ENCODE results near the gene PDGFA. TPM values are rescaled to one million over a fixed set of nuclear protein-coding genes. Genes with fewer than 3 reads are reported as not detected.

PDGFA gene
- total RNA-seq, 1 donor from 2014 or later, result 10.6 TPM

DNA sequence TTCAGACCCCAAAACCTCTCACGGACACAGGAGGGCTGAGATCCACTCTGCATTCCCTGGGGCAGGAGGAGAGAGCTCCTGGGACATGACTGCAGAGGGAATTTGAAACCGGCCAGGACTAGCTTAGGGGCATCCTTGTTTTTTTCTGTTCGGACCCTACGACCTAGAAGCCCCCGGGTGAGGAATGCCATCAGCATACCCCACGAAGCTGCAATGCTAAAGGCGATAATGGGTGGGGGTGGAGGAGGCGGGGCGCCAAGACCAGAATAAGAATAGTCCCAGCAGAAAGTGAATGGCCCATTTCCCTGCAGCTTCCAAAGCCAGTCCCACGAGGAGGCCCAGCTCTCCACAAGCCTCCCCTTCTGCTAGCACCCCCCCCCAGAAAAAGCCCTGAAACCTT, 4.0 kb downstream of the PDGFA start:
- H3K4me1 Mint-ChIP-seq (ENCODE audit: low read depth), result peaks cover 7% of the 10 kb centered on the region
- H3K36me3 Mint-ChIP-seq (ENCODE audit: low read depth), result no peaks in the 10 kb centered on the region
- DNase-seq (ENCODE audit: low spot score), result no peak
- H3K4me3 Mint-ChIP-seq (ENCODE audit: low read depth), result no peak overlapping the region
- intact Hi-C loops (cut with micrococcal nuclease), result loop anchor here (5.0 to 10.0 kb wide), 2 partner anchors 151 to 717 kb away; partner anchors contain the start of gene UNCX
- H3K27me3 Mint-ChIP-seq (ENCODE audit: low read depth), result peaks cover 28% of the 10 kb centered on the region
- H3K27ac Mint-ChIP-seq, result no peak overlapping the region
- H3K9me3 Mint-ChIP-seq, result no peaks in the 10 kb centered on the region

DNA sequence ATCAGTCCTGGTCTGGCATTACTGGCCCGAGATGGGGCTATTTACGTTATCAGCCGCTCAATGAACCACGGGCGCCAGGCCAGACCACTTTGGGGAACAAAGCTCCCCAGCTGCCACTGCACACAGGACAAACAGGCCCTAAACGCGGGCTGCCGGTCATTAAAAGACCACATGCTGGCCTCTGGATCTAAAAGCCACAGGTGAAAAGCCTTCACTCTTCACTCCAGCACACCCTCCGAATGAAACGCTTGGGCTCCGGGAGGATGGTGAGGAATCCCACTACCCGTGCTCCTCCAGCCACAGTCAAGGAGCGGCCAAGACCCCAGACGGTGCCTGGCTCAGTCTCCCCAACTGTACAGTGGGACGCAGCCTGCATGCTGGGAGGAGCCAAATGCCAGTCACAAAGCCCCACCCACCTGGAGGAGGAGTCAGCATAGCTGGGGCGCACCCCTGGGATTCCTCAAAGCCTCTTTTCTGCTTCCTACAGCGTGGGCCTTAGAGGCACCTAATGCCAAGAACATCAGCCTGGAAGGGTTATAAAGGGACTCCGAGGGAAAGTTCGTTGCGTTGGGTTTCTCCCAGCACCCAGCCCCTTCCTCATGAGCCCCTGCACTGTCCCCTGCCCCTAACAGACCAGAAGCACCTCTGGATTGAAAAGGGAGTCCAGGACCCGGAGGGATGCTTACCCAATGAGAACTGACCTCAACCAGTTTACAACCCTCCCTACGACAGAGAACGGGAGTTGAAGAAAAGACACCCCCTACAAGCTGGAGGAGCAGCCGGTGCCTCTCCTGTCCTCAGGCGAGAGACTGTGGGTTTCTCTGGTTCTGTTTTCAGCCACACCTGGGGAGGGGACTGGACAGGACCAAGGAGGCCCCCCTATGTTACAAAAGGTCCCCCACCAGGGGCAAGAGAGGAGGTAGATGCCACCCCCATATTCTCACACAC, 4.7 kb downstream of the PDGFA start:
- H3K27ac Mint-ChIP-seq, result no peak overlapping the region
- intact Hi-C loops (cut with micrococcal nuclease), result loop anchor here (5.0 to 10.0 kb wide), 2 partner anchors 150 to 717 kb away; partner anchors contain the start of gene UNCX
- H3K27me3 Mint-ChIP-seq (ENCODE audit: low read depth), result peaks cover 28% of the 10 kb centered on the region
- no peak for DNase-seq (ENCODE audit: low spot score)
- H3K4me1 Mint-ChIP-seq (ENCODE audit: low read depth), result peaks cover 7% of the 10 kb centered on the region
- no peak overlapping the region for H3K4me3 Mint-ChIP-seq (ENCODE audit: low read depth)
- H3K36me3 Mint-ChIP-seq (ENCODE audit: low read depth), result no peaks in the 10 kb centered on the region
- H3K9me3 Mint-ChIP-seq, result no peaks in the 10 kb centered on the region

DNA sequence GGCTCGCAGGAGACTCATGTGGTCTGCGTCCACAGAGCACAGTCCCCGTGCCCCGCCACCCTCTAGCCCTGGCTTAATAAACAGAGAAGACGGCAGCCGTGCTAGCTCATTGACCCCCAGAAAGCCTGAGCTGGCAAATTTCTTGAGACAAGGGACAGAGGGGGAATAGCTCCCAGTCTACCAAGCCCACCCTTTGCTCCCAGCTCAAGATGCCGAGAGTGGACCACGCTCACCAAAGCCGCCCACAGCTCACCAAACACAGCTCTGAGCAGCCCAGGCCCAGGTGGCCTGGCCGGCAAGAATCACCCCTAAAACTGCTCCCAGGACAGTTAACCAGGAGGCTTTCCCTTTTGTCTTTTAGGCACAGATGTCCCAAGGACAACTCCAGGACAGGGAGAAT, 5.4 kb downstream of the PDGFA start:
- H3K36me3 Mint-ChIP-seq (ENCODE audit: low read depth), result no peaks in the 10 kb centered on the region
- peaks cover 7% of the 10 kb centered on the region for H3K4me1 Mint-ChIP-seq (ENCODE audit: low read depth)
- no peaks in the 10 kb centered on the region for H3K9me3 Mint-ChIP-seq
- H3K4me3 Mint-ChIP-seq (ENCODE audit: low read depth), result no peak overlapping the region
- DNase-seq (ENCODE audit: low spot score), result no peak
- peaks cover 28% of the 10 kb centered on the region for H3K27me3 Mint-ChIP-seq (ENCODE audit: low read depth)
- no peak overlapping the region for H3K27ac Mint-ChIP-seq
- intact Hi-C loops (cut with micrococcal nuclease), result loop anchor here (10.0 kb wide), 1 partner anchor 149 kb away; no protein-coding TSS in a partner anchor

- Mint-ChIP-seq H3K36me3 (ENCODE audit: low read depth) (no peaks in the 10 kb centered on the region), H3K4me3 (ENCODE audit: low read depth) (no peak overlapping the region), H3K27ac (no peak overlapping the region), H3K9me3 (no peaks in the 10 kb centered on the region), H3K4me1 (ENCODE audit: low read depth) (peaks cover 7% of the 10 kb centered on the region), H3K27me3 (ENCODE audit: low read depth) (peaks cover 27% of the 10 kb centered on the region)
- DNase-seq (ENCODE audit: low spot score), result no peak
- intact Hi-C loops (cut with micrococcal nuclease), result loop anchor here (10.0 kb wide), 1 partner anchor 149 kb away; no protein-coding TSS in a partner anchor
These were observed 6.0 kb downstream of the PDGFA start for GRCh38 chr7:513521-514166.

DNA sequence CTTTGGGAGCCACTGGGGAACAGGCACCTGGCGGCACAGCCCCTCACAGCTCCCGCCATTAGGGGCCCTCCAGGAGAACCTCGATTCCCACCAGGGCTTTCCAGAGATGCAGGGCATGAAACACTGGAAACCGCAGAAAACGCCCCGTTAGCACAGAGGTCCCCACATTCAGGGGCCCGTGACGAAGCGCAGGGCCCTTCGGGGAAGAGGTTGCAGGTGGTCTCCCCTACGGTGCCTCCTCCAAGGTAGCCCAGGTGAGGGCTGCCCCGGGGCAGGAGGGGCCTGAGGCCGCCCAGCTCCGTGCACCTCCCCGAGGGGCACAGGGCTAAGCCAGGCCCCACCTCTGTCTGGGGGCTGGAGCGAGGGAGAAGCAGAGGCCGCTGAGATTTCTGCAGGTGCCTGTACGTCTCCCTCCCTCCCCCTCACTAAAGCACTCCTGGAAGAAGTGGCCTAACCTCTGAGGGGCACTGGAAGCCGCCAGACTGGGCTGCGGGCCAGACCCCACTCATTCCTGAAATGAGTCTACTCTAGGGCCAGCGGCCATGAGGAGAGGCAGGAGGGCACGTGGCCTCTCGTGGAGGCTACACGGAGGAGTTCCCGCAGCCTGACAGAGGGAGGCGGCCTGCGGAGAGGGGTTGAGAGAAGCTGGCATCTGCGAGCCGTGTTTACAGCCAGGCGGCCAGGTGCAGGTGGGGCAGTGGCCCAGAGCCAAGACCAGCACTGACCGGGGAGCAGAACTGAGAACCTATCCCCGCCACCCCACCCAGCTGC, 6.9 kb downstream of the PDGFA start:
- Mint-ChIP-seq H3K4me1 (ENCODE audit: low read depth) (peaks cover 4% of the 10 kb centered on the region), H3K36me3 (ENCODE audit: low read depth) (no peaks in the 10 kb centered on the region), H3K27me3 (ENCODE audit: low read depth) (peaks cover 22% of the 10 kb centered on the region), H3K27ac (no peak overlapping the region), H3K4me3 (ENCODE audit: low read depth) (no peak overlapping the region), H3K9me3 (no peaks in the 10 kb centered on the region)
- no peak for DNase-seq (ENCODE audit: low spot score)
- intact Hi-C loops (cut with micrococcal nuclease), result loop anchor here (10.0 kb wide), 1 partner anchor 148 kb away; no protein-coding TSS in a partner anchor

- Mint-ChIP-seq H3K27me3 (ENCODE audit: low read depth) (peaks cover 20% of the 10 kb centered on the region), H3K27ac (no peak overlapping the region), H3K4me3 (ENCODE audit: low read depth) (no peak overlapping the region), H3K9me3 (no peaks in the 10 kb centered on the region), H3K4me1 (ENCODE audit: low read depth) (peaks cover 2% of the 10 kb centered on the region), H3K36me3 (ENCODE audit: low read depth) (no peaks in the 10 kb centered on the region)
- intact Hi-C loops (cut with micrococcal nuclease), result loop anchor here (10.0 kb wide), 1 partner anchor 147 kb away; no protein-coding TSS in a partner anchor
- DNase-seq (ENCODE audit: low spot score), result no peak
These were observed 7.5 kb downstream of the PDGFA start for GRCh38 chr7:512146-512510.

DNA sequence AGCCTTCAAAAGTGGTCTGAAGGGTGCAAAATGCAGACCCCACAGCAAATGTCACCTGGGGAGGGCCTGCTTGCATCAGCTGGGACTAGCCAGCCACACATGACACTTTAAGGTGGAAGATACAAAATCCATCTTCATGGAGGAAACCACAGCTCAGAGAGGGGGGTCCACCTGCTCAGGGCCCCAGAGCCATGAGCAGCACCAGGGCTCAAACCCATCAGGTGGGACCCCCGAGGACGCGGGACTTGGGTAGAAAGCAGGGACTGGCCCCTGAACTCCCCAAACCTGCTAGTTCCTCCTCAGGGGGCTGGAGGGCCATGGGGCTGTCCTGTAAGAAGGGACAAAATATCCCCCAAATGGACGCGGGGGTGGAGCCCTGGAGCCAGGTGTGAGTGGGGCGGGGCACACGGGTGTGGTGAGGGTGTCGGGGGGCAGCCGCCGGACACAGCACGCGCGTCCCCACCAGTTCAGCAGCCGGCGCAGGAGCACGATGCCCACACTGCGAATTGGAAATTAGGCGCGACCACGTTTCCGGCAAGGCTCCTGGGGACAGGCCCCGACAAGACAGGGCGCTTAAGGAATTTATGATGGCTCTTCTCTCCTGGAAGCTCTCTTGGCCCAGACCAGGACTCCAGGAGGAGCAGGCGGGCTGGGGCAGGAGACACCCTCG, 8.0 kb downstream of the PDGFA start:
- no peaks in the 10 kb centered on the region for H3K9me3 Mint-ChIP-seq
- peaks cover 20% of the 10 kb centered on the region for H3K27me3 Mint-ChIP-seq (ENCODE audit: low read depth)
- H3K36me3 Mint-ChIP-seq (ENCODE audit: low read depth), result no peaks in the 10 kb centered on the region
- no peak for DNase-seq (ENCODE audit: low spot score)
- intact Hi-C loops (cut with micrococcal nuclease), result loop anchor here (10.0 kb wide), 1 partner anchor 147 kb away; no protein-coding TSS in a partner anchor
- H3K4me3 Mint-ChIP-seq (ENCODE audit: low read depth), result no peak overlapping the region
- H3K27ac Mint-ChIP-seq, result no peak overlapping the region
- H3K4me1 Mint-ChIP-seq (ENCODE audit: low read depth), result peaks cover 2% of the 10 kb centered on the region

DNA sequence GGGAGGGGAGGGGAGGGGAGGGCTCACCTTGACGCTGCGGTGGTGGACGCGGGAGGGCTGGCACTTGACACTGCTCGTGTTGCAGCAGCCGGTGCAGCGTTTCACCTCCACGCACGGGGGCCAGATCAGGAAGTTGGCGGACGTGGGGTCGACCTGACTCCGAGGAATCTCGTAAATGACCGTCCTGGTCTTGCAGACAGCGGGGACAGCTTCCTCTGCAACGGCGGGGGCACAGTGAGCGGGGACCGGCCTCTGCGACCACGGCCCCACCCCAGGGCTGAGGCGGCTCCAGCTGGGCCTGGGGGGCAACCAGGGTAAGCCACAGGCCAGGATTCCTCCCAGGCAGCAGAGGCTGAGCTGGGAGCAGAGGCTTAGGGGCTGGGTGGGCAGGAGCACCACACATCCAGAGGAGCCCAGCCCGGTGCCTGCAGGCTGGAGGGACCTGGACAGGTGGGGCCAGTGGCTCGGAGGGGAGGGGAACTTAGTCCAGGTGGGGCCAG, 8.8 kb downstream of the PDGFA start:
- intact Hi-C loops (cut with micrococcal nuclease), result loop anchor here (10.0 kb wide), 1 partner anchor 146 kb away; no protein-coding TSS in a partner anchor
- Mint-ChIP-seq H3K4me3 (ENCODE audit: low read depth) (no peak overlapping the region), H3K27ac (no peak overlapping the region), H3K36me3 (ENCODE audit: low read depth) (no peaks in the 10 kb centered on the region), H3K4me1 (ENCODE audit: low read depth) (no peaks in the 10 kb centered on the region), H3K9me3 (no peaks in the 10 kb centered on the region), H3K27me3 (ENCODE audit: low read depth) (peaks cover 15% of the 10 kb centered on the region)
- no peak for DNase-seq (ENCODE audit: low spot score)

- Mint-ChIP-seq H3K4me3 (ENCODE audit: low read depth) (no peak overlapping the region), H3K27me3 (ENCODE audit: low read depth) (peaks cover 7% of the 10 kb centered on the region), H3K4me1 (ENCODE audit: low read depth) (no peaks in the 10 kb centered on the region), H3K36me3 (ENCODE audit: low read depth) (no peaks in the 10 kb centered on the region), H3K27ac (no peak overlapping the region), H3K9me3 (no peaks in the 10 kb centered on the region)
- intact Hi-C loops (cut with micrococcal nuclease), result loop anchor here (10.0 kb wide), 1 partner anchor 145 kb away; no protein-coding TSS in a partner anchor
- DNase-seq (ENCODE audit: low spot score), result no peak
These were observed 9.5 kb downstream of the PDGFA start for GRCh38 chr7:510131-510481.

GRCh38 chr7:509426-510130, 10.1 kb downstream of the PDGFA start:
- intact Hi-C loops (cut with micrococcal nuclease), result loop anchor here (10.0 kb wide), 1 partner anchor 145 kb away; no protein-coding TSS in a partner anchor

GRCh38 chr7:508461-509170, 11.0 kb downstream of the PDGFA start:
- no peak for DNase-seq (ENCODE audit: low spot score)
- intact Hi-C loops (cut with micrococcal nuclease), result no loop called here
- Mint-ChIP-seq H3K9me3 (no peaks in the 10 kb centered on the region), H3K4me1 (ENCODE audit: low read depth) (no peaks in the 10 kb centered on the region), H3K4me3 (ENCODE audit: low read depth) (no peak overlapping the region), H3K27me3 (ENCODE audit: low read depth) (no peaks in the 10 kb centered on the region), H3K36me3 (ENCODE audit: low read depth) (no peaks in the 10 kb centered on the region), H3K27ac (no peak overlapping the region)

More at GRCh38 chr7:509426-510130, 10.1 kb downstream of the PDGFA start:
- no peak for DNase-seq (ENCODE audit: low spot score)
- Mint-ChIP-seq H3K4me1 (ENCODE audit: low read depth) (no peaks in the 10 kb centered on the region), H3K9me3 (no peaks in the 10 kb centered on the region), H3K4me3 (ENCODE audit: low read depth) (no peak overlapping the region), H3K36me3 (ENCODE audit: low read depth) (no peaks in the 10 kb centered on the region), H3K27ac (no peak overlapping the region), H3K27me3 (ENCODE audit: low read depth) (peaks cover 3% of the 10 kb centered on the region)

Data from activated T-helper 2 cell treated with anti-CD3 and anti-CD28 coated beads, Interferon-gamma antibody, Interleukin-2, Interleukin-4, amounts not matched to agents 10 μg/mL and 5 μg/mL and 100 μg/mL, durations not matched to agents 14 hours and 24 hours and 36 hours (primary cell).